K562 (cell line): ENCODE results near the gene IRF2BP2. TPM values are rescaled to one million over a fixed set of nuclear protein-coding genes. Genes with fewer than 3 reads are reported as not detected.
A peak's percentile ranks its signal among the peaks of the same experiment; 100 is the strongest.

Source experiments
- ATAC-seq: fragments of 200-7000 bp; cut with Tn5 transposase; 3 replicates; pipeline ENCODE4 v1.9.1; 2020; ENCODE audit warnings: moderate library complexity
- BruUV-seq: library from RNA; stranded (reverse); fragments of 400-500 nt; replicated peaks from 2 replicates; lab custom pipeline; 2021; lab: Mats Ljungman, UMichigan
- CTCF ChIA-PET: fragments of 300-600 bp; formaldehyde crosslinking; extraction: SDS; loops from one replicate; lab custom pipeline; 2021; ENCODE audit warnings: low intra/inter-chr PET ratio; lab: Yijun Ruan, JAX
- POLR2A ChIA-PET: fragments of 300-600, 350-650 bp; sonication (Branson Sonifier 250); formaldehyde crosslinking; extraction: SDS; loops from one replicate; lab custom pipeline; 2021; ENCODE audit warnings: antibody characterized with exemption, inconsistent platforms; lab: Yijun Ruan, JAX
- DNase-seq, 4 experiments: peaks; one replicate each; pipeline versions ENCODE4 v3.0.0 to v3.0.0-alpha.2; 2011 to 2018; ENCODE audit warnings: low spot score in 3 of 4, mixed read lengths in 3 of 4; ENCODE audit errors: extremely low read depth in 1 of 4
- FAIRE-seq: peaks from 2 replicates; lab custom pipeline; 2011; peaks lifted over from hg19 to GRCh38; lab: Jason Lieb, UNC
- H2AFZ ChIP-seq: 2 replicates; pipeline ENCODE4 v1.6.0; 2011; ENCODE audit warnings: low read depth, low read length, control low read depth, inconsistent platforms
- H3K27ac ChIP-seq: fragments of 200-600 bp; 3 replicates; pipeline ENCODE4 v1.8.0; 2011; ENCODE audit warnings: low read depth, mild to moderate bottlenecking, control low read depth, inconsistent platforms, low read length, moderate library complexity, mixed read lengths; ENCODE audit errors: extremely low read depth
- H3K27me3 ChIP-seq, 2 experiments: fragments of 300-600 bp in 1 of 2; 2 replicates in 1 of 2; 3 replicates in 1 of 2; pipeline versions ENCODE4 v1.6.0 to v1.8.0; 2011; ENCODE audit warnings: inconsistent platforms in 2 of 2, low read length in 2 of 2, mild to moderate bottlenecking in 1 of 2, mixed read lengths in 1 of 2, moderate library complexity in 1 of 2; ENCODE audit not compliant: control insufficient read depth in 2 of 2, insufficient read depth in 2 of 2
- H3K36me3 ChIP-seq: fragments of 300-600 bp; 3 replicates; pipeline ENCODE4 v1.8.0; 2011; ENCODE audit warnings: mild to moderate bottlenecking, low read length, inconsistent platforms; ENCODE audit not compliant: control insufficient read depth, insufficient read depth
- H3K4me1 ChIP-seq, 2 experiments: fragments of 200-600 bp in 1 of 2; replicated peaks in 1 of 2; 2 replicates in 1 of 2; 3 replicates in 1 of 2; pipeline versions ENCODE4 v1.5.1 to v1.8.0; 2011; ENCODE audit warnings: inconsistent platforms in 2 of 2, low read length in 2 of 2, mild to moderate bottlenecking in 1 of 2, mixed read lengths in 1 of 2, moderate library complexity in 1 of 2; ENCODE audit not compliant: control insufficient read depth in 2 of 2, insufficient read depth in 2 of 2
- H3K4me2 ChIP-seq: 2 replicates; pipeline ENCODE4 v1.6.1; 2011; ENCODE audit warnings: low read length, control low read depth, inconsistent platforms, mixed read lengths; ENCODE audit not compliant: insufficient read depth
- H3K4me3 ChIP-seq: fragments of 200-600 bp; sonication (generic), shearing (Covaris generic); 2 replicates; pipeline ENCODE4 v1.5.1; 2016; ENCODE audit warnings: control low read depth, inconsistent platforms
- H3K79me2 ChIP-seq: fragments of 200-600 bp; 3 replicates; pipeline ENCODE4 v1.8.0; 2011; ENCODE audit warnings: low read length, inconsistent platforms; ENCODE audit not compliant: control insufficient read depth, insufficient read depth
- H3K9ac ChIP-seq, 2 experiments: 2 replicates each; pipeline versions ENCODE4 v1.6.0 to v1.6.1; 2011; ENCODE audit warnings: low read depth in 2 of 2, low read length in 2 of 2, control low read depth in 1 of 2, inconsistent platforms in 1 of 2, mild to moderate bottlenecking in 1 of 2, mixed read lengths in 1 of 2; ENCODE audit not compliant: insufficient read depth in 1 of 2
- H3K9me1 ChIP-seq: one replicate; pipeline ENCODE4 v1.6.0; 2011; ENCODE audit warnings: inconsistent platforms, mild to moderate bottlenecking, low read length, moderate library complexity; ENCODE audit not compliant: control insufficient read depth, insufficient read depth
- H3K9me3 ChIP-seq: replicated peaks from 2 replicates; pipeline ENCODE4 v1.5.1; 2011; ENCODE audit warnings: low read depth, low read length, inconsistent platforms; ENCODE audit not compliant: control insufficient read depth, insufficient read depth
- H4K20me1 ChIP-seq: replicated peaks from 2 replicates; pipeline ENCODE4 v1.6.1; 2011; ENCODE audit warnings: low read length, inconsistent platforms, mixed read lengths; ENCODE audit not compliant: control insufficient read depth, insufficient read depth
- ELF1 ChIP-seq: fragments of 200-800 bp; sonication (Bioruptor generic); IDR thresholded peaks from 2 replicates; pipeline ENCODE4 v1.6.1; 2016; ENCODE audit warnings: missing genetic modification characterization, missing compliant biosample characterization
- ESRRB ChIP-seq: fragments of 250-450 bp; sonication (Bioruptor Pico); IDR thresholded peaks from 2 replicates; pipeline ENCODE4 v1.5.0; 2020; ENCODE audit warnings: mild to moderate bottlenecking, moderate library complexity, borderline replicate concordance
- HNRNPL ChIP-seq: fragments of 200-400 bp; formaldehyde crosslinking; IDR thresholded peaks from 2 replicates; pipeline ENCODE4 v1.6.1; 2017; ENCODE audit warnings: low read depth, mild to moderate bottlenecking, low read length
- KLF6 ChIP-seq: fragments of 250-450 bp; sonication (Bioruptor Pico); IDR thresholded peaks from 2 replicates; pipeline ENCODE4 v1.4.0; 2020; ENCODE audit warnings: mild to moderate bottlenecking, moderate library complexity, borderline replicate concordance
- RAD21 ChIP-seq, 2 experiments: fragments of 250-450 bp in 1 of 2; fragments of 450-650 bp in 1 of 2; sonication (Bioruptor Pico) in 1 of 2; formaldehyde crosslinking in 1 of 2; IDR thresholded peaks in 1 of 2; conservative IDR thresholded peaks in 1 of 2; 2 replicates each; pipeline versions ENCODE4 v1.4.0 to v1.8.0; 2020 to 2022; ENCODE audit warnings: mild to moderate bottlenecking in 2 of 2, moderate library complexity in 1 of 2
- TCFL5 ChIP-seq: fragments of 250-450 bp; sonication (Bioruptor Pico); conservative IDR thresholded peaks from 2 replicates; pipeline ENCODE4 v1.6.1; 2021; ENCODE audit warnings: mild to moderate bottlenecking, moderate library complexity, matching md5 sums
- ZFP30 ChIP-seq: fragments of 250-450 bp; sonication (Bioruptor Pico); IDR thresholded peaks from 2 replicates; pipeline ENCODE4 v1.8.0; 2022; ENCODE audit warnings: moderate library complexity, mild to moderate bottlenecking, inconsistent platforms, borderline replicate concordance
- ZNF707 ChIP-seq: fragments of 250-450 bp; sonication (Bioruptor Pico); conservative IDR thresholded peaks from 2 replicates; pipeline ENCODE4 v1.8.0; 2022; ENCODE audit warnings: inconsistent platforms, mild to moderate bottlenecking, moderate library complexity
- WGBS: fragments of 100-300 bp; shearing (Covaris generic); methylation state at CpG from one replicate; pipeline ENCODE4 v1.1.6; 2016; ENCODE audit warnings: low coverage, mixed read lengths; ENCODE audit not compliant: insufficient coverage; ENCODE audit errors: missing lambda C conversion rate; 5-methylcytosine and 5-hydroxymethylcytosine counted together
- in situ Hi-C: fragments of 300-500 bp; cut with MboI; formaldehyde crosslinking; loops from 4 replicates; pipeline ENCODE4 v1.15.0; 2018; ENCODE audit warnings: inconsistent platforms, mixed read lengths
- intact Hi-C: fragments of 100-400 bp; cut with micrococcal nuclease; formaldehyde crosslinking; loops from 2 replicates; pipeline ENCODE4 v1.14.2; 2022
- polyA plus RNA-seq, 8 experiments: library from polyadenylated mRNA; depleted of rRNA in 4 of 8; stranded (reverse) in 5 of 8; unstranded in 3 of 8; fragments of >200 nt; fragmentation: Nextera tagmentation in 2 of 8; fragmentation: Illumina TruSeq in 1 of 8; extraction: Ambion mirVana in 2 of 8; extraction: Trizol in 1 of 8; gene quantifications; 2 replicates each; pipeline versions ENCODE4 v1.2.1 to v1.2.3, GENCODE V29; 2011 to 2014; ENCODE audit warnings: inconsistent platforms in 1 of 8, missing spikeins in 1 of 8
- total RNA-seq, 7 experiments: library from RNA; depleted of rRNA in 6 of 7; stranded (reverse); fragments of >200 nt in 6 of 7; fragmentation: Illumina TruSeq in 2 of 7; extraction: Trizol in 2 of 7; gene quantifications; 2 replicates each; pipeline versions ENCODE4 v1.2.1 to v1.2.3, GENCODE V29; 2011 to 2021; ENCODE audit warnings: low replicate concordance in 1 of 7
- TF ChIP-seq, protein P1 (sequence below): fragments of 200-400 bp; formaldehyde crosslinking; IDR thresholded peaks from 2 replicates; pipeline ENCODE4 v1.6.1; 2017; ENCODE audit warnings: mild to moderate bottlenecking, low read depth, low read length, moderate library complexity
- TF ChIP-seq, protein P2 (sequence below): fragments of 250-450 bp; sonication (Bioruptor Pico); IDR thresholded peaks from 2 replicates; pipeline ENCODE4 v1.6.1; 2021; ENCODE audit warnings: mild to moderate bottlenecking
- TF ChIP-seq, protein P3 (sequence below): IDR thresholded peaks from 2 replicates; pipeline ENCODE4 v1.6.1; 2012; ENCODE audit warnings: low read depth, low read length, improper control_type of control experiment, borderline replicate concordance

Gene IRF2BP2
- total and polyA plus RNA-seq, 9 of the 15 experiments (the other 6 are each of a cell fraction or from before 2014, with no cell fraction given), result 7.7 to 68.6 (median 22.1) TPM

DNA sequence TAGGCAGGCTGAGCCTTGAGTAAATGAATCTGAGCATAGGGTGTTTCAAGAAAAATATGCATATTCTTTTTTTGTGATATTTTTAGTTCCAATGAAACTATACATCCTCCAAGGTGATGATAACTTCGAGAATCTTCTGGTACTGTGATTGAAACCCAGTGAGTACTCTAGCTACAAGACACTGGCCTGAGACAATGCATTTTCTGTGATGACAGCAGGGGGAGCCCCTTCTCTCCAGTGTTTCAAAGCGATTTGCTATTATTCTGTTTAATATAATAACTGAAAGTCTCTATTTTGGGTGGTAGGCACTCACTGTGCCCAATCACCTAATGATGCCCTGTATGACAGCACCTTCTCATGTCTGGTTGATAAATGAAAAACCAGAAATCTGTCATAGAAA lies 12.1 kb downstream of the IRF2BP2 start (continued):
- TF ChIP-seq, protein P1, sequence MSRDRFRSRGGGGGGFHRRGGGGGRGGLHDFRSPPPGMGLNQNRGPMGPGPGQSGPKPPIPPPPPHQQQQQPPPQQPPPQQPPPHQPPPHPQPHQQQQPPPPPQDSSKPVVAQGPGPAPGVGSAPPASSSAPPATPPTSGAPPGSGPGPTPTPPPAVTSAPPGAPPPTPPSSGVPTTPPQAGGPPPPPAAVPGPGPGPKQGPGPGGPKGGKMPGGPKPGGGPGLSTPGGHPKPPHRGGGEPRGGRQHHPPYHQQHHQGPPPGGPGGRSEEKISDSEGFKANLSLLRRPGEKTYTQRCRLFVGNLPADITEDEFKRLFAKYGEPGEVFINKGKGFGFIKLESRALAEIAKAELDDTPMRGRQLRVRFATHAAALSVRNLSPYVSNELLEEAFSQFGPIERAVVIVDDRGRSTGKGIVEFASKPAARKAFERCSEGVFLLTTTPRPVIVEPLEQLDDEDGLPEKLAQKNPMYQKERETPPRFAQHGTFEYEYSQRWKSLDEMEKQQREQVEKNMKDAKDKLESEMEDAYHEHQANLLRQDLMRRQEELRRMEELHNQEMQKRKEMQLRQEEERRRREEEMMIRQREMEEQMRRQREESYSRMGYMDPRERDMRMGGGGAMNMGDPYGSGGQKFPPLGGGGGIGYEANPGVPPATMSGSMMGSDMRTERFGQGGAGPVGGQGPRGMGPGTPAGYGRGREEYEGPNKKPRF, result no peak
- TF ChIP-seq TCFL5 (CRISPR knock-in tag) (no peak), ESRRB (no peak), ELF1 (no peak), RAD21 (CRISPR knock-in tag; conservative IDR thresholded peaks at IDR 0.05 in 1 of 2, IDR thresholded peaks at IDR 0.05 in 1 of 2) (peak; percentile 81 to 92), ZNF707 (no peak), KLF6 (CRISPR knock-in tag) (no peak)
- TF ChIP-seq, protein P2, sequence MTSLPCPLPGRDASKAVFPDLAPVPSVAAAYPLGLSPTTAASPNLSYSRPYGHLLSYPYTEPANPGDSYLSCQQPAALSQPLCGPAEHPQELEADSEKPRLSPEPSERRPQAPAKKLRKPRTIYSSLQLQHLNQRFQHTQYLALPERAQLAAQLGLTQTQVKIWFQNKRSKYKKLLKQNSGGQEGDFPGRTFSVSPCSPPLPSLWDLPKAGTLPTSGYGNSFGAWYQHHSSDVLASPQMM (CRISPR knock-in tag), result no peak

DNA sequence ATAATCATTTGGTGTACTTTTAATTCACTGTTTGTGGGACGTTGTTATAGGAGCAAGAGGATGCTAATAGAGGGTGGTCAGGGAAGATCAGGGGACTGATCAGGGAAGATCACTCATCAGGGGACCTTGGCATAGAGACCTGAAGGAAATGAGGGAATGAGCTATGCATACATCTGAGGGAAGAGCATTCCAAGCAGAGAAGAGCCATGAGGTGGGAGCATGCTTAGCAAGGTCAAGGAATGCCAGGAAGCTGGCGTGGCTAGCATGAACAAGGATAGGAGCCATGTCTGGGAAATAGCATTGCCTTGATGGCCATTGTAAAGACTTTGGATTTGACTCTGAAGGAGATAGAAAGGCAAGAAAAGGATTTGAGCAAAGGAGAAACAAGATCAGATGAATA lies 14.1 kb downstream of the IRF2BP2 start:
- no peak overlapping the region for H3K27ac ChIP-seq
- no peaks in the 10 kb centered on the region for H4K20me1 ChIP-seq
- 31% methylated on average over 2 of the region's 2 CpGs for WGBS
- DNase-seq (no peak), ATAC-seq (no peak), FAIRE-seq (no peak)
- no peaks in the 10 kb centered on the region for H3K27me3 ChIP-seq
- in situ Hi-C loops (loop anchor here (5.0 to 10.0 kb wide), 3 partner anchors 99 to 486 kb away; no protein-coding TSS in a partner anchor), intact Hi-C loops (no loop called here)
- no peak overlapping the region for H3K4me2 ChIP-seq
- no peaks in the 10 kb centered on the region for H3K9me3 ChIP-seq
- no peak overlapping the region for H2AFZ ChIP-seq
- TF ChIP-seq, protein P3, sequence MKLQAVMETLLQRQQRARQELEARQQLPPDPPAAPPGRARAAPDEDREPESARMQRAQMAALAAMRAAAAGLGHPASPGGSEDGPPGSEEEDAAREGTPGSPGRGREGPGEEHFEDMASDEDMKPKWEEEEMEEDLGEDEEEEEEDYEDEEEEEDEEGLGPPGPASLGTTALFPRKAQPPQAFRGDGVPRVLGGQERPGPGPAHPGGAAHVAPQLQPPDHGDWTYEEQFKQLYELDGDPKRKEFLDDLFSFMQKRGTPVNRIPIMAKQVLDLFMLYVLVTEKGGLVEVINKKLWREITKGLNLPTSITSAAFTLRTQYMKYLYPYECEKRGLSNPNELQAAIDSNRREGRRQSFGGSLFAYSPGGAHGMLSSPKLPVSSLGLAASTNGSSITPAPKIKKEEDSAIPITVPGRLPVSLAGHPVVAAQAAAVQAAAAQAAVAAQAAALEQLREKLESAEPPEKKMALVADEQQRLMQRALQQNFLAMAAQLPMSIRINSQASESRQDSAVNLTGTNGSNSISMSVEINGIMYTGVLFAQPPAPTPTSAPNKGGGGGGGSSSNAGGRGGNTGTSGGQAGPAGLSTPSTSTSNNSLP, result no peak
- TF ChIP-seq HNRNPL (no peak), ZFP30 (CRISPR knock-in tag) (no peak)
- ChIA-PET POLR2A (interaction anchor here (0.6 to 1.2 kb wide), 3 partner anchors 9 to 281 kb away, joined by 3 read pairs; no protein-coding TSS in a partner anchor), CTCF (no interaction called here)
- no peaks in the 10 kb centered on the region for H3K9me1 ChIP-seq
- peaks cover 15% of the 10 kb centered on the region in 2 experiments for H3K4me1 ChIP-seq
- H3K36me3 ChIP-seq, result no peaks in the 10 kb centered on the region
- no peaks in the 10 kb centered on the region for H3K79me2 ChIP-seq
- H3K4me3 ChIP-seq, result no peak overlapping the region
- BruUV-seq, result no TSS peak
- no peak overlapping the region; a peak in 1 of 4 replicates for H3K9ac ChIP-seq
